ENCODE measurements around the gene SMIM14.
"Not testable (repeated sequence)": the region's sequence is repeated elsewhere in the genome, so short reads cannot be mapped to it uniquely, and the experiment has no call there.

SMIM14 gene

GRCh38 chr4:39638354-39639239 lies at the start of gene SMIM14:
Gene SMIM14 (minus strand): TSS chr4:39638865. CDS start chr4:39605145, 33,720 bp downstream.
- no peak for TF ChIP-seq CTCF (IDR thresholded peaks at IDR 0.05; ENCODE audit: insufficient read depth, missing control alignments)
- FAIRE-seq (no peak), DNase-seq (ENCODE audit: insufficient read length, low spot score) (peak; percentile 80)

- DNase-seq (ENCODE audit: insufficient read length, low spot score) (no peak), FAIRE-seq (no peak)
- TF ChIP-seq CTCF (IDR thresholded peaks at IDR 0.05; ENCODE audit: insufficient read depth, missing control alignments), result no peak
Observed at GRCh38 chr4:39687014-39687413, 48.3 kb upstream of the SMIM14 start.

GRCh38 chr4:39685990-39686389 lies 47.3 kb upstream of the SMIM14 start:
- no peak for TF ChIP-seq CTCF (IDR thresholded peaks at IDR 0.05; ENCODE audit: insufficient read depth, missing control alignments)
- DNase-seq (ENCODE audit: insufficient read length, low spot score), result no peak
- no peak for FAIRE-seq

GRCh38 chr4:39682138-39682537 lies 43.5 kb upstream of the SMIM14 start:
- DNase-seq (ENCODE audit: insufficient read length, low spot score) (no peak), FAIRE-seq (no peak)
- no peak for TF ChIP-seq CTCF (IDR thresholded peaks at IDR 0.05; ENCODE audit: insufficient read depth, missing control alignments)

- FAIRE-seq; DNase-seq (ENCODE audit: insufficient read length, low spot score): not testable (repeated sequence)
Observed at GRCh38 chr4:39681003-39681402, 42.3 kb upstream of the SMIM14 start.

GRCh38 chr4:39675681-39676080 lies 37.0 kb upstream of the SMIM14 start:
- not testable (repeated sequence) for DNase-seq (ENCODE audit: insufficient read length, low spot score)

GRCh38 chr4:39670296-39670695 lies 31.6 kb upstream of the SMIM14 start:
- DNase-seq (ENCODE audit: insufficient read length, low spot score); FAIRE-seq: not testable (repeated sequence)

More at GRCh38 chr4:39675681-39676080, 37.0 kb upstream of the SMIM14 start:
- FAIRE-seq, result not testable (repeated sequence)

GRCh38 chr4:39668887-39669286 lies 30.2 kb upstream of the SMIM14 start:
- TF ChIP-seq CTCF (IDR thresholded peaks at IDR 0.05; ENCODE audit: insufficient read depth, missing control alignments), result no peak
- no peak for DNase-seq (ENCODE audit: insufficient read length, low spot score)
- no peak for FAIRE-seq

GRCh38 chr4:39667706-39668105 lies 29.0 kb upstream of the SMIM14 start:
- TF ChIP-seq CTCF (IDR thresholded peaks at IDR 0.05; ENCODE audit: insufficient read depth, missing control alignments), result no peak
- DNase-seq (ENCODE audit: insufficient read length, low spot score), result no peak
- no peak for FAIRE-seq

All from D721Med (cell line).